Parathyroid adenoma (tissue), 2 donors: ENCODE data around the gene ENOX1.

Experiments used
- H2AFZ ChIP-seq: fragments of 300-600 bp; sonication (generic); one replicate; pipeline ENCODE4 v1.7.0; 2017; ENCODE audit warnings: antibody characterized with exemption, mild to moderate bottlenecking
- H3K27ac ChIP-seq: fragments of 300-600 bp; sonication (generic); one replicate; pipeline ENCODE4 v1.7.0; 2017
- H3K27me3 ChIP-seq: fragments of 300-600 bp; sonication (generic); one replicate; pipeline ENCODE4 v1.7.0; 2017; ENCODE audit warnings: low read length; ENCODE audit not compliant: control insufficient read depth, insufficient read depth
- H3K36me3 ChIP-seq: fragments of 300-600 bp; sonication (generic); one replicate; pipeline ENCODE4 v1.7.0; 2017; ENCODE audit warnings: low read length; ENCODE audit not compliant: control insufficient read depth, insufficient read depth
- H3K4me1 ChIP-seq: fragments of 300-600 bp; sonication (generic); one replicate; pipeline ENCODE4 v1.7.0; 2017; ENCODE audit warnings: control low read depth
- H3K4me2 ChIP-seq: fragments of 300-600 bp; sonication (generic); one replicate; pipeline ENCODE4 v1.7.0; 2017; ENCODE audit warnings: low read length
- H3K4me3 ChIP-seq: fragments of 300-600 bp; sonication (generic); one replicate; pipeline ENCODE4 v1.7.0; 2017; ENCODE audit warnings: low read depth, low read length
- H3K79me2 ChIP-seq: fragments of 300-600 bp; sonication (generic); one replicate; pipeline ENCODE4 v1.7.0; 2017; ENCODE audit warnings: control low read depth
- H3K9ac ChIP-seq: fragments of 300-600 bp; sonication (generic); one replicate; pipeline ENCODE4 v1.7.0; 2017; ENCODE audit warnings: mild to moderate bottlenecking
- H3K9me3 ChIP-seq: fragments of 300-600 bp; sonication (generic); one replicate; pipeline ENCODE4 v1.7.0; 2017; ENCODE audit warnings: low read length; ENCODE audit not compliant: control insufficient read depth
- CTCF ChIP-seq: fragments of 300-600 bp; sonication (generic); IDR thresholded peaks from one replicate; pipeline ENCODE4 v1.7.0; 2017; ENCODE audit warnings: antibody characterized with exemption, mild to moderate bottlenecking
- donor health status: primary hyperparathyroidism.

ENOX1 gene

DNA sequence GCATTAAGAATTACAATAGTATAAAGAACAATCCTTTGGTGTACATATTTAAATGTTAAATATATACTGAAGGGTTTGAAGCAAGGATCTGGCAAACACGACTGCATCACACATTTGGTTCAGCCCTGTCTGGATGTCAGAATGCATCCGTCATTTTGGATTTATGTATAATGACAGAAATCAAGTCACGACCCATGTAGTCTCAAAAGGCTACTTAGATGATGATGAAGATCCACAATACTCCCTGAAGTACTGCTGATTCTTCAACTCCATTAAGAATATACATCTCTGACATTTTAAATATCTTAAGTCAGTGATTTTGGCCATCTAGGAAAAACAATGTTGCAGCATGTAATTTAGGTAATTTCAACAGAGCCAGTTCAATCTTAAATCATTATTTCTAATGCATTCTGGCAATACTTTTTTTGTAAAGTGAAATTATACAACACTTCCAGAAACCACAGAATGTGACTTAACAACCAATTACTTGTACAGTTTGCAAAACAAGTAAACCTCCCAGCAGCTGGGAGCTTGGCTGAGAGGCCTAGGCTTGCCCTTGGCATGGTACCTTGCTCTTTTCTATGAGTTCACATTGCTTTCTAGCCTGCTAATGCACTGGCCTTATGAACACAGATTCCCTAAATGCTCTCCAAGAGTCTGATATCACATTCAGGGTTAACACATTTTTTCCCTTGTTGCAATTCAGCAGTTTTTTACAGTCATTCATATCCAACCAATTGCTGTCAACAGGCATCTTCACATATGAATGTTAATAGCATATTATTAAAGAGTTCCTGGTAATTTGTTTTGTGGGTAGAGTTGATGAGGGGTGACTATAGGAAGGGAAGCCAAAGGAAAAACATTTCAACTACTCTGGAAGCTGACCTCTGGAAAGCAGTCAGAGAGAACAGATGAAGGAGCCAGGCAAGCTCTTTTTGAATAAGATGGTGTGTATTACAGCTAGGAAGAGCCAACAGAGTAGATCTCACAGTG lies 175.2 kb downstream of the ENOX1 start:
- no peaks in the 10 kb centered on the region for H3K79me2 ChIP-seq
- no peak overlapping the region for H3K9ac ChIP-seq
- H3K4me1 ChIP-seq = no peaks in the 10 kb centered on the region
- H2AFZ ChIP-seq = no peak overlapping the region
- H3K27ac ChIP-seq = no peak overlapping the region
- H3K9me3 ChIP-seq = no peaks in the 10 kb centered on the region
- H3K4me2 ChIP-seq = no peak overlapping the region
- TF ChIP-seq CTCF = no peak
- no peaks in the 10 kb centered on the region for H3K27me3 ChIP-seq
- no peak overlapping the region for H3K4me3 ChIP-seq
- H3K36me3 ChIP-seq = no peaks in the 10 kb centered on the region

DNA sequence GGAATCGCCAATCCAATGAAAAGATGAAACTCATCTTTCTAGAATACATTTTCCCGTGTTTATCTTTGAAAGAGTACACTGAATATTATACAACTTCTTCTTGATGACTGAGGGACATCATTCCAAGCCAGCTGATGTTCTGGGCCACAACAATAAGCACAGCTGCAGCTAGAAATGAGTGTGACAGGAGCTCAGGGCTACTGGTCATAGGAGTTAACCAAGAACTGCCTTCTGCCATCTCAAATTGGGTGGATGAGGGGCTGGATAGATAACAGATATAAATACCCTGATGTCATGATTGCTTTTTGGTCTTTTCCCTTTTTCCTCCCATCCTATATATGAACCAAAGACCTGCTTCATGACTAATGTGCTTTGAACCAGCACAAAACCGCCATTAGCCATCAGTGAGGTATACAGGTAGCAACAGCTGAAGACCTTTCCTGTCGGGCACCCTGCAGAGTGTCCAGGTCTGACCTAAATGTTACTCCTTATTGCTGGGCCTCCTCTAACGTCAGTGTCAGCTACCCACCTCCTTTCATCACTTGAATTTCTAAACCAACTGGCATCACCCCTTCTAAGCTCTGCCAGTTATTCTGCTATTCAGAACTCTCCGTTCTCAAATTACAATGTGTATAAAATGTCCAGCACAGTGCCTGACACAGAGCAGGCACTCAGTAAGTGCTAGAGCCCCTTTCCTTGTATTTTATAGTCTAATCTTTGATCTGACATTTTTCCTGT lies 178.2 kb downstream of the ENOX1 start:
- TF ChIP-seq CTCF = no peak
- no peak overlapping the region for H3K4me2 ChIP-seq
- H3K4me3 ChIP-seq = no peak overlapping the region
- H3K9me3 ChIP-seq = no peaks in the 10 kb centered on the region
- H3K9ac ChIP-seq = no peak overlapping the region
- no peaks in the 10 kb centered on the region for H3K79me2 ChIP-seq
- H3K27ac ChIP-seq = no peak overlapping the region
- H3K36me3 ChIP-seq = no peaks in the 10 kb centered on the region
- no peaks in the 10 kb centered on the region for H3K27me3 ChIP-seq
- H3K4me1 ChIP-seq = no peaks in the 10 kb centered on the region
- H2AFZ ChIP-seq = no peak overlapping the region

DNA sequence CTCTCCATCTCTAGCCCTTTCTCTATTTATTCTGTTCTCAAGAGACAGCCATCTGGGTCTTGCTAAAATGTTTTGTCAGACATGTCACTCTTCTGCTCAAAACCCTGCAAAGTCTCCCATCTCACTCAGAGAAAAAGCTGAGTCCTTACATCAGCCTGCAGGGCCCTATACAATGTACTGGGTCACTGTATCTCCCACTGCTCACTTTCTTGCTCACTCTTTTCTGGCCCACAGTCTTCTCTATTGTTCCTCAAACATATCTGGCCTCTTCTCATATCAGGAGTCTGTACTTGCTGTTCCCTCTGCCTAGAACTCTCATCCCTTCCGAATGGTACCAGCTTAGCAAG lies 189.2 kb downstream of the ENOX1 start:
- Histone ChIP-seq H3K4me2 (no peak overlapping the region), H3K9me3 (no peaks in the 10 kb centered on the region), H3K9ac (no peak overlapping the region), H3K36me3 (no peaks in the 10 kb centered on the region), H2AFZ (no peak overlapping the region), H3K4me1 (no peaks in the 10 kb centered on the region), H3K27ac (no peak overlapping the region), H3K4me3 (no peak overlapping the region), H3K27me3 (no peaks in the 10 kb centered on the region), H3K79me2 (no peaks in the 10 kb centered on the region)
- TF ChIP-seq CTCF = no peak

GRCh38 chr13:43596924-43597598 lies 189.7 kb downstream of the ENOX1 start:
- Histone ChIP-seq H3K9ac (no peak overlapping the region), H3K27ac (no peak overlapping the region), H3K79me2 (no peaks in the 10 kb centered on the region), H3K9me3 (no peaks in the 10 kb centered on the region), H3K4me1 (no peaks in the 10 kb centered on the region), H2AFZ (no peak overlapping the region), H3K36me3 (no peaks in the 10 kb centered on the region), H3K4me3 (no peak overlapping the region), H3K27me3 (no peaks in the 10 kb centered on the region), H3K4me2 (no peak overlapping the region)
- no peak for TF ChIP-seq CTCF
